Activated naive CD4-positive, alpha-beta T cell treated with anti-CD3 and anti-CD28 coated beads, Interleukin-2, amount 50 U/mL, for 24 hours (primary cell): ENCODE measurements around the gene RPL22.

ENCODE experiments used
- H3K27ac Mint-ChIP-seq: one replicate; pipeline ENCODE4 v1.8.0; 2021; ENCODE audit warnings: mild to moderate bottlenecking, mixed read lengths
- H3K27me3 Mint-ChIP-seq: one replicate; pipeline ENCODE4 v1.8.0; 2021; ENCODE audit warnings: mixed read lengths
- H3K36me3 Mint-ChIP-seq: one replicate; pipeline ENCODE4 v1.8.0; 2021; ENCODE audit warnings: mixed read lengths
- H3K4me1 Mint-ChIP-seq: one replicate; pipeline ENCODE4 v1.8.0; 2021; ENCODE audit warnings: mixed read lengths
- H3K4me3 Mint-ChIP-seq: one replicate; pipeline ENCODE4 v1.8.0; 2021; ENCODE audit warnings: mild to moderate bottlenecking, mixed read lengths
- H3K9me3 Mint-ChIP-seq: one replicate; pipeline ENCODE4 v1.8.0; 2021; ENCODE audit warnings: mixed read lengths

The RPL22 gene

GRCh38 chr1:6172549-6172948 lies 26.8 kb downstream of the RPL22 start:
- Mint-ChIP-seq H3K27ac (no peak overlapping the region), H3K4me1 (peaks cover 3% of the 10 kb centered on the region)

DNA sequence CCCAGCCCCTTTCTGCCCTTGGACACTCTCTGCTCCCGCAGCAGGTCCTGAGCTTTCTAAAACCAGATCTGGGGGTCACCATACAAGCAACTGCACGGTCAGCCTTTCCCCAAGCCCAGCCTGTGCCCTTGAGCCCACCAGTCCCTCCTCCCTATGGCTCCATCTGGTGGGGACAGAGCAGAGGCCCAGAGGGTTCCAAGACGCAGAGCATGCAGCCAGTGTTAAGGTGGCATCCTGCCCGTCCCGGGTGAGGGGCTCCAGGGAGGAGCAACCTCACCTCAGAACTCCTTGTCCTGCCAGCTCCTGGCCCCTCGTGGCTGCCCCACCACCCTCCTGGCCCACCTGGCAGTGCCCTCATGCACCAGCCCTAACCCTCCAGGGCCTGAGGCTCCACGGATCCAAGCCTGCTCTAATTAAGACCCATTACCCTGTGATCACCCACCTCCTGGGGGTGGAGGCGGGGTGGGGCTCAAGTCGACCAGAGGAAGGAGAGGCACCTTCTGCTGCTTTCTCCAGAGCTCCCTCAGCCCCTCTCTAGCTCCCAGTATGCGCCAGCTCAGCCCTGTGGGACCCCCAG lies 27.8 kb downstream of the RPL22 start:
- no peaks in the 10 kb centered on the region for H3K4me1 Mint-ChIP-seq
- H3K27ac Mint-ChIP-seq: no peak overlapping the region
- H3K9me3 Mint-ChIP-seq: no peaks in the 10 kb centered on the region
- H3K36me3 Mint-ChIP-seq: no peaks in the 10 kb centered on the region
- H3K27me3 Mint-ChIP-seq: peaks cover 11% of the 10 kb centered on the region
- no peak overlapping the region for H3K4me3 Mint-ChIP-seq

More at GRCh38 chr1:6172549-6172948, 26.8 kb downstream of the RPL22 start:
- Mint-ChIP-seq H3K9me3 (no peaks in the 10 kb centered on the region), H3K36me3 (no peaks in the 10 kb centered on the region), H3K4me3 (no peak overlapping the region), H3K27me3 (peaks cover 19% of the 10 kb centered on the region)

GRCh38 chr1:6170742-6171201 lies 28.6 kb downstream of the RPL22 start:
- H3K9me3 Mint-ChIP-seq: no peaks in the 10 kb centered on the region
- no peak overlapping the region for H3K4me3 Mint-ChIP-seq
- H3K4me1 Mint-ChIP-seq: no peaks in the 10 kb centered on the region
- no peaks in the 10 kb centered on the region for H3K36me3 Mint-ChIP-seq
- no peak overlapping the region for H3K27ac Mint-ChIP-seq
- peaks cover 9% of the 10 kb centered on the region for H3K27me3 Mint-ChIP-seq

DNA sequence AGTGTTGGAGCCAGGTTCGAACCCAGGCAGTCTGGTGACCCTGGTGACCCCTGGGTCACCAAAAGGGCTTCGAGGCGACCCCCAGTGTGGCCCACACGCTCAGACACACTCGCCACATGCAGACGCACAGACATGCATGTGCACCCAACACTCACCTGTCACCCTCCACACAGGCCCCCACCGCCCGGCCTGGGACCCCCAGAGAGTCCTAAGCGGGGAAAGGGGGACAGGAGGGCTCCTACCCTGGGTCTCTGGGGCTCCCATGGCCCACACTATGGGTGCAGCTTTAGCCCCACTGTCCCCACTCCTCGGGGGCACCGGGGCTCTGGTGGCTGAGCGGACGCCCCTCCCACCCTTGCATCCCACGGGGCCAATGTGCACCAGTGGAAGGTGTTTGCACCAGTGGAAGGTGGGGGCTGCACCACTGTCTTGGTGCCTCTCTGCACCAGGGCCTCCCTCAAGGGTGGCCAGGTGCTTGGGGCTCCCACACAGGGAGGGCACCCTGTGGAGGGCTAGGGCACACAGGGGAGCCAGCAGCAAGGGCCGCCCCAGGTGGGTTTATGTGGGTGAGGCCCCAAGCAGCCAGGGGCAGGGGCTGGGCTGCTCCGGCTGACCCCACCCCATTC lies 29.2 kb downstream of the RPL22 start:
- H3K27me3 Mint-ChIP-seq: peaks cover 9% of the 10 kb centered on the region
- H3K4me3 Mint-ChIP-seq: no peak overlapping the region
- no peaks in the 10 kb centered on the region for H3K36me3 Mint-ChIP-seq
- no peak overlapping the region for H3K27ac Mint-ChIP-seq
- H3K9me3 Mint-ChIP-seq: no peaks in the 10 kb centered on the region
- H3K4me1 Mint-ChIP-seq: no peaks in the 10 kb centered on the region

DNA sequence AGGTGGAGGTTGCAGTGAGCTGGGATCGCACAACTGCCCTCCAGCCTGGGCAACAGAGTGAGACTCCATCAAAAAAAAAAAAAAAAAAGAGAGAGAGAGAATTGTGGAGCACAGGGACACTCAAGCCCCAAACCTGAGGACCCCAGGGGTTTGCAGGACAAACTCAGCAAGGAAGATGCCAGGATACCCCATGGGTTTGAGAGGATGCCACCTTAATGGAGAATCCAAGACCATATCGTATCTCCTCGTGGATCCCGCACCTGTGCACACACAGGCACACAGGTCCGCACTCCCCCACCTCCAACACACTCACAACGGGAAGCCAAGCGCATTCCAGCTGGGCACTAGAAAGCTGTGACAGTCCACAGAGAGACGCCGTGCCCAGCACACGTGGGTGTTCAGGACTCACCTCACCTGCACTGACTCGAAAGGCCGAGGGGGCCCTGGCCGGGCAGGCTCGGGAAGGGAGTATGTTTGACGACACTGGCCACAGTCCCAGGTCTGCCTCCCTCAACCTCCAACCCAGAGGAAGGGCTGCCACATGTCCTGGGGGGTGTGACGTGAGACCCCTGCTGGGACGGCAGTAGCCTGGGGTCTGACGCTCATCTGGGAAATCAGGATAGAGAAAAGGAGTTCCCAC lies 30.3 kb downstream of the RPL22 start:
- Mint-ChIP-seq H3K27ac (no peak overlapping the region), H3K36me3 (no peaks in the 10 kb centered on the region), H3K4me1 (no peaks in the 10 kb centered on the region), H3K9me3 (no peaks in the 10 kb centered on the region), H3K4me3 (no peak overlapping the region), H3K27me3 (peaks cover 9% of the 10 kb centered on the region)

- Mint-ChIP-seq H3K27ac (no peak overlapping the region), H3K9me3 (no peaks in the 10 kb centered on the region)
Observed at GRCh38 chr1:6167391-6168303, 31.7 kb downstream of the RPL22 start.

DNA sequence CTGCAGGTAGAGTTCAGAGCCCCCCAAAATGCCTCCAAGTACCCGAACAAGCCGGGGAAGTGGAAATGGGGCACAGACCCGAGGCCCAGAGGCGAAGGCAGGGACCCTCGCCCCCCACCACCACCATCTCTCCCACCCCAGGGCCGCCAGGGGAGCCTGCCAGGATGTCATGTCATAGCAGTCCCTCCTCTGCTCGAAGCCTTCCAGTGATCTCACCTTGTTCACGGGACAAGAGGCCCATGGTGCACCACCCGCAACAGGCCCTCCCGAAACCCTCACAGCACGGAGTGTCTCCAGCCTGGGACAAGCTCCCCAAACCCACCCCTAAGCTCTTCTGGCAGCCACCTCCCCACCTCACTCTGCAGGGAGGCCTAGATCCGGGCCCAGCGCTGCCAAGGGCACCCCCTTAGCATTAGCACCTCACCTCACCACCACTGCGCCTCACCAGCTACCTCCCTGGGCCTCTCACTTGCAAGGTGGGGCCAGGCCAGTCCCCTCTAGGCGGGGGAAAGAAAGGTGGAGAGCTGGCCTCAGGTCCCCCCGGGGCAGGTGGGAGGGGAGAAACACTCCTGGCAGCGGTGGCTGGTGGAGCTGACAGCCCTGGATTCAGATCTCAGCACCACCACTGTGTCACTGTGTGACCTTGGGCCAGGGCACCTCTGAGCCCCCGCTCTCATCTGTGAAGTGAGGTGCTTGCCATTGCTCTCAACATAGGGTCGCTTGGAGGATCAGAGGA lies 32.6 kb downstream of the RPL22 start:
- H3K4me1 Mint-ChIP-seq: no peaks in the 10 kb centered on the region
- peaks cover 7% of the 10 kb centered on the region for H3K27me3 Mint-ChIP-seq
- H3K9me3 Mint-ChIP-seq: no peaks in the 10 kb centered on the region
- no peaks in the 10 kb centered on the region for H3K36me3 Mint-ChIP-seq
- H3K4me3 Mint-ChIP-seq: no peak overlapping the region
- no peak overlapping the region for H3K27ac Mint-ChIP-seq

More at GRCh38 chr1:6167391-6168303, 31.7 kb downstream of the RPL22 start:
- peaks cover 8% of the 10 kb centered on the region for H3K27me3 Mint-ChIP-seq
- no peak overlapping the region for H3K4me3 Mint-ChIP-seq
- H3K4me1 Mint-ChIP-seq: no peaks in the 10 kb centered on the region
- H3K36me3 Mint-ChIP-seq: no peaks in the 10 kb centered on the region

DNA sequence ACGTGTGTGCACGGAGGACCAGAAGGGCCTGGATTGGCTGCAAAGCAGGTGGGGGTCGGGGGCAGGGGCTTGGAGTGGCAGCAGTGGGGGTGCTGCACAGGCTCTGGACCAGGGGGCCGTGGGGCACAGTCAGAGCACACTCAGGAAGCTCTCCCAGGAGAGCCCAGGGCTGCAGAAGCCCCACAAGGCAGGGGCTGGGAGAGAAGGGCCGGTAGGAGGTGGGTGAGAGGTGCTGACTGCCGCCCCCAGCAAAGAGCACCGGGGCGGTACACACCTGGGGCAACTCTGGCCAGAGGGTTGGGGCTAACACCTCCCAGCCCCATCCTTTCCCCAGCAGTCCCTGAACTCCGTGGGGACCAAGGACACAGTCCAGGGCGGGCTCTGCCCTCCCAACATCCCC lies 33.2 kb downstream of the RPL22 start:
- Mint-ChIP-seq H3K9me3 (no peaks in the 10 kb centered on the region), H3K27ac (no peak overlapping the region), H3K27me3 (peaks cover 6% of the 10 kb centered on the region), H3K4me1 (no peaks in the 10 kb centered on the region), H3K36me3 (no peaks in the 10 kb centered on the region), H3K4me3 (no peak overlapping the region)

GRCh38 chr1:6165441-6165985 lies 33.9 kb downstream of the RPL22 start:
- Mint-ChIP-seq H3K4me3 (no peak overlapping the region), H3K27me3 (peaks cover 10% of the 10 kb centered on the region), H3K4me1 (no peaks in the 10 kb centered on the region), H3K9me3 (no peaks in the 10 kb centered on the region), H3K36me3 (no peaks in the 10 kb centered on the region), H3K27ac (no peak overlapping the region)

DNA sequence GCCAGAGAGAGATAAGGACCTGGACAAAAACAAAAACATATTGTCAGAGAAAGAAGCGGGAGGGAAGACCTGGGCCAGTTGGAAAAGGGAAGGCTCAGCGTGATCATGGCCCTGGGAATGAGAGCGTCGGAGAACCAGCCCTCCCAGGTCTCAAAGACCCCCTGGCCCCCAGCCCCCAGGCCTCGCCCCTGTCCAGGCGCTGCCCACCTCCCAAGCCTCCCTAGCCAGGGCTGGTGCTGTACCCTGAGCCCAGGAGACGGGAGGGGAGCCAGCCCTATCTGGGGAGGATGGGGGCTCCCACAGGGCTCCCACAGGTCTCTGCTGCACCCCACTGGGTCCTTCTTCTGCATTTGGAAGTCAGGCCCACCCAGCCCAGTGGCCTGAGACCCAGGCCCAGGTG lies 34.4 kb downstream of the RPL22 start:
- Mint-ChIP-seq H3K9me3 (no peaks in the 10 kb centered on the region), H3K36me3 (no peaks in the 10 kb centered on the region), H3K4me3 (no peak overlapping the region), H3K4me1 (no peaks in the 10 kb centered on the region), H3K27me3 (peaks cover 10% of the 10 kb centered on the region), H3K27ac (no peak overlapping the region)

DNA sequence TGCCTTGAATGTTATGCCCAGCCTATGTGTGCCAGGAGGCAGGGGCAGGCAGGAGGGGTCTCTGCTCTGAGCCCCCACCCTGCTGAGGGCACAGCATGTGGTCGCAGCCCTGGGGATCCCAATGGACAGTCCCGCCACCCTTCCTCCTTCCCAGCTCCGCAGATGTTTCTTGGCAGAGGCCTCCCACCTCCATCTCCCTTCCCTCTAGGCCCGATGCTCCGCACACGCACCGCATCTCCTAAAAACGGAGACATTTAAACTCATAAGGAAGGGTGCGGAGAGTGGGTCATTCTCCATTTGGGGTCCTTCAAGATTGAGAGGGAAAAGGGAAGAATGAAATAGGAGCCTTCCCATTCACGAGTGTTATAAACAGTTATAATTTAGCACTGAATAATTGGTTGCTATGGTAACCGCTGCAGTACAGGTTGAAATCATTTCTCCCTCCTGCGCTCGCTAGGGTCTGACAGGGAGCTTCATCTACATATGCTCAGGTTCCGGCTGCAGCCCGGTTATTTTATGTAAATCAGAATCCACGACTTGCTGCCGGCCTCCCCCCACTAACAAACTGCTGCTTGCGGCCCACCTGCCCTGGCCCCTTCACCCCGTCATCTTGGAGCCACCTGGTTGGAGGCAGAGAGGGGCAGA lies 35.3 kb downstream of the RPL22 start:
- no peaks in the 10 kb centered on the region for H3K9me3 Mint-ChIP-seq
- H3K36me3 Mint-ChIP-seq: no peaks in the 10 kb centered on the region
- H3K4me3 Mint-ChIP-seq: no peak overlapping the region
- H3K27me3 Mint-ChIP-seq: peaks cover 10% of the 10 kb centered on the region
- H3K27ac Mint-ChIP-seq: no peak overlapping the region
- no peaks in the 10 kb centered on the region for H3K4me1 Mint-ChIP-seq

GRCh38 chr1:6163191-6163972 lies 36.0 kb downstream of the RPL22 start:
- peaks cover 10% of the 10 kb centered on the region for H3K27me3 Mint-ChIP-seq
- H3K27ac Mint-ChIP-seq: no peak overlapping the region
- H3K36me3 Mint-ChIP-seq: no peaks in the 10 kb centered on the region
- no peak overlapping the region for H3K4me3 Mint-ChIP-seq
- H3K4me1 Mint-ChIP-seq: no peaks in the 10 kb centered on the region
- H3K9me3 Mint-ChIP-seq: no peaks in the 10 kb centered on the region

- H3K36me3 Mint-ChIP-seq: no peaks in the 10 kb centered on the region
- H3K9me3 Mint-ChIP-seq: no peaks in the 10 kb centered on the region
- H3K4me3 Mint-ChIP-seq: no peak overlapping the region
- peaks cover 12% of the 10 kb centered on the region for H3K27me3 Mint-ChIP-seq
- no peaks in the 10 kb centered on the region for H3K4me1 Mint-ChIP-seq
- H3K27ac Mint-ChIP-seq: no peak overlapping the region
Observed at GRCh38 chr1:6162773-6163172, 36.6 kb downstream of the RPL22 start.

- no peaks in the 10 kb centered on the region for H3K4me1 Mint-ChIP-seq
- H3K27ac Mint-ChIP-seq: no peak overlapping the region
- H3K9me3 Mint-ChIP-seq: no peaks in the 10 kb centered on the region
- no peaks in the 10 kb centered on the region for H3K36me3 Mint-ChIP-seq
- no peak overlapping the region for H3K4me3 Mint-ChIP-seq
- H3K27me3 Mint-ChIP-seq: peaks cover 14% of the 10 kb centered on the region
Observed at GRCh38 chr1:6162341-6162740, 37.1 kb downstream of the RPL22 start.
